GM19238 (cell line): ENCODE measurements around the gene KIFC3.
"Not testable (repeated sequence)": the region's sequence is repeated elsewhere in the genome, so short reads cannot be mapped to it uniquely, and the experiment has no call there.

Source experiments
- DNase-seq: peaks from one replicate; pipeline ENCODE4 v3.0.0; 2011; ENCODE audit warnings: low spot score; ENCODE audit not compliant: insufficient read length

The KIFC3 gene

DNA sequence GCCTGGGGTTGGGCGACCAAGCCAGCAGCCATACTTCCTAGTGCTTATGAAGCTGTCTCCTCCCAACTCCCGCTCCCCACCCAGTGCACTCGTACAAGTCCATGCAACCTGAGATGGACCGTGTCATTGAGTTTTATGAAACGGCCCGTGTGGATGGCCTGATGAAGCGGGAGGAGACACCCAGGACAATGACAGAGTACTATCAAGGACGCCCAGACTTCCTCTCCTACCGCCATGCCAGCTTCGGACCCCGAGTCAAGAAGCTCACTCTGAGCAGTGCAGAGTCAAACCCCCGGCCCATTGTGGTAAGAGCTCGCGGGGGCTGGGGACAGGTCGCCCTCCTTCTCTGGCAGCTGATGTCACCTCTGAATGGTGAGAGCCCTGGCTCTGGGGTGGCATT, 77.8 kb downstream of the KIFC3 start:
- DNase-seq: no peak

- DNase-seq: no peak
These were observed 79.1 kb downstream of the KIFC3 start for GRCh38 chr16:57723170-57723569.

GRCh38 chr16:57722651-57723050, 79.6 kb downstream of the KIFC3 start:
- no peak for DNase-seq

DNA sequence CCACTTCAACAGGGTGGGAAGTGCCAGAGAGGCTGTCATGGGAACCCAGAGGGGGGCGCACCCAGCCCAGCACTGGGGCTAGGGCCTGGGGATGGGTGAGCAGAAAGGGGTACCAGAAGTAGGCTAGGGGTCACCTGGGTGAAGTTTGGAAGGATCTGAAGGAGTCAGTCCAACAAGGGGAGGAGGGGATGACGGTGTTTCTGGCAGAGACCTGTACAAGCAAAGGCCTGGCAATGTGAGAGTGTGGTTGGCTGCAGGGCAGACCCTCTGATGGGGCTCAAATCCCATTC, 80.1 kb downstream of the KIFC3 start:
- no peak for DNase-seq

DNA sequence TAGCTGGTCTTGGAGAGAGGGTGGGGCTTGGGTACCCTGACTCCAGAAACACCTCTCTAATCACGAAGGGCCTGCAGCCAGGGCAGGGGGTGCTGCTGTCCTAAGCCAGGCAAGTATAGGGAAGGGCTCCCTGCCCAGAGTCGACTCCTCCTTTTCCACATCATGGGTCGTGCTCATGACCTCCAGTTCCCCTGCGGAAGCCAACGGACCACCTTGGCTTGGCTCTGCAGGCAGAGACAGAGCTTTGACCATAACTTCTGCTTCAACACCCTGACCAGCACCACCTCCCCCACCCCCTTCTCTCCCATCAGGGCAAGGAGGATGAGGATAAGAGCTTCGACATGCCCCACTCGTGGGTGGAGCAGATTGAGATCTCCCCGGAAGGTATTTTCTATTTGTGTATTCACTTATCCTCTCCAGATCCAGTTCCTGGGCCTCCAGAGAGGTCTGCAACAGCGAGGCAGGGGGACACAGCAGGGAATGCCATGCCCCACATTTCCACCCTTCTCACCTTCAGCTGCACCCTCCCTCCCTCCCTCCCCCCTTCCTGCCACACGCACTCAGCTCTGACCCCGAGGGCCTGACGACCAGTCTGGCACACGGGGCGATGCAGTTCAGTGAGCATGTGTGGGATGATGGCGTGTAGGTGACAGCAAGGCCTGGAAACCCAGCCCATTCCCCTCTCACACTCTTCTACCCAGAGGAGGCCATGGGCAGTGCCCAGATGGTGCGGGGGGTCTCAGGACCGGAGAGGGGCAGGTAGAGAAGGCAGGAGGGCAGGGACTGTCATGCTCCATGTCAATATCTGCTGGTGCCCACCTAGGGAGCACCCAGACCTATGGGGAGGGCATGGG, 80.7 kb downstream of the KIFC3 start:
- no peak for DNase-seq

- DNase-seq: peak; percentile 32
These were observed 82.1 kb downstream of the KIFC3 start for GRCh38 chr16:57720142-57720575.

DNA sequence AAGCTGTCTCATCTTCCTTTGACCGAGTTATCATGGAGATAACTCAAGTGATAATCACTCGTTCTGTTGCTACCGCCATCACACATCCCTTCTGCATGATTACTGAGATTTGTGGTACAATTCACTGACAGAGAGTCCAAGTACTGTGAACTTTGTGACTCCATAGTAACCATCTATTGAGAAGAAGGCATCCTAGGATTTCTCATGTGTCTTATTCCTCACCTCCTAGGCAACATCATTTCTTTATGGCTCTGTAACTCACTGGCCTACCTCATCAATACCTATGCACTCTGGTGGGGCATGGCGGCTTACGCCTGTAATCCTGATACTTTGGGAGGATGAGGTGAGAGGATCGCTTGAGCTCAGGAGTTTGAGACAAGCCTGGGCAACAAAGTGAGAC, 88.2 kb downstream of the KIFC3 start:
- no peak for DNase-seq

DNA sequence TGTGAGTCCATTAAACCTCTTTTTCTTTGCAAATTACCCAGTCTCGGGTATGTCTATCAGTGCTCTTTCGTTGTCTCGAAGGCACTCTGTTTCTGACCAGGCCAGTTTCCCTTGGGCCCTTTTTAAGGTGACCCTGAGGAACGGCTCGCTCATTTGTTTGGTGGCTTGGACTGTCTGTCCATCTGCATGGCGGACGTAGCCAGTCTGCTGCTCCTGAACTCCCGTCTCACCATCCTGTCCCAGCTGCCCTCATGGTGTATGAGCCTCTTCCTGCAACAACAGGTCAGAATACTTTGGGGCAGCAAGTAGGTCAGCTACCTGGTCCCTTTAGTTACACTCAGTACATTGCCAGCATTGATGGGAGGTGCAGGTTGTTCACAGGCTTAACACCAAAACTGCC, 88.7 kb downstream of the KIFC3 start:
- no peak for DNase-seq

- DNase-seq: not testable (repeated sequence)
These were observed 89.7 kb downstream of the KIFC3 start for GRCh38 chr16:57712569-57712968.

DNA sequence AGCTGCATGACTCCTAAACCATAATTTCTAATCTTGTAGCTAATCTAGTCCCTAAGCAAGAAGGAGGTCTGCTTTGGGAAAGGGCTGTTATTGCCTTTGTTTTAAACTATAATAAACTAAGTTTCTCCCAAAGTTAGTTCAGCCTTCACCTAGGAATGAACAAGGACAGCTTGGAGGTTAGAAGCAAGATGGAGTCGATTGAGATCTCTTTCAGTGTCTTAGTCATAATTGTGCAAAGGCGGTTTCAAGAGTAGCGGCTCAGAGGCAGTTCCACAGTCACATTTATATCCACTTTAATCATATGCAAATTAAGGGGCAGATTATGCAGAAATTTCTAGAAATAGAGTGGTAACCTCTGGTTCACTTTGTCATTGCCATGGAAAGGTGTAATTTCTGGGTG, 90.3 kb downstream of the KIFC3 start:
- no peak for DNase-seq

DNA sequence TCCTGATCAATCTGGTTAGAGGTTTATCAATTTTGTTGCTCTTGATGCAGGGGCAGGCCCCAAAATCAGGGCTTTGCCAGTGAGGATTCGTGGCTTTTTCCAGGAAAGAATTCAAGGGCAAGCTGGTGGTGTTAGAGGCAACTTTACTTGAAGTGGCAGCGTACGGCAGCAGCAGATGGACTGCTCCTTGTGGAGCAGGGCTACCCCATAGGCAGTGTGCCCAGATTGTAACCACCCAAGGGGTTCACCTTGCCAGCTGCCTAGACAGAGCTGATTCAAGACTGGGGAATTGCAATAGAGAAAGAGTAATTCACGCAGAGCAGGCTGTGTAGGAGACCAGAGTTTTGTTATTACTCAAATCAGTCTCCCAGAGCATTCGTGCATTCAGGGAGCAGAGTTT, 90.9 kb downstream of the KIFC3 start:
- no peak for DNase-seq

GRCh38 chr16:57709663-57710062, 92.6 kb downstream of the KIFC3 start:
- DNase-seq: no peak
